NT2/D1 (cell line): ENCODE measurements around the gene SREBF1.

Source experiments
- DNase-seq: peaks from one replicate; pipeline ENCODE4 v3.0.0-alpha.2; 2011; ENCODE audit warnings: low read depth, low spot score
- H3K27me3 ChIP-seq: 2 replicates; pipeline ENCODE4 v1.6.0; 2011; ENCODE audit warnings: mild to moderate bottlenecking; ENCODE audit not compliant: insufficient read length, insufficient read depth
- H3K36me3 ChIP-seq: 2 replicates; pipeline ENCODE4 v1.6.1; 2011; ENCODE audit warnings: mild to moderate bottlenecking, low read length, mixed read lengths; ENCODE audit not compliant: insufficient read depth, insufficient read length
- H3K4me1 ChIP-seq: 2 replicates; pipeline ENCODE4 v1.5.1; 2011; ENCODE audit not compliant: insufficient read depth, insufficient read length
- H3K4me3 ChIP-seq: 2 replicates; pipeline ENCODE4 v1.5.1; 2011; ENCODE audit warnings: low read depth; ENCODE audit not compliant: insufficient read length
- H3K9ac ChIP-seq: 2 replicates; pipeline ENCODE4 v1.6.0; 2011; ENCODE audit warnings: low read depth; ENCODE audit not compliant: insufficient read length
- H3K9me3 ChIP-seq: 2 replicates; pipeline ENCODE4 v1.5.1; 2011; ENCODE audit warnings: mild to moderate bottlenecking, low read length; ENCODE audit not compliant: insufficient read depth
- SUZ12 ChIP-seq: IDR thresholded peaks from 2 replicates; pipeline ENCODE4 v1.6.1; 2011; ENCODE audit not compliant: insufficient read length, insufficient read depth; ENCODE audit errors: extremely low read depth
- YY1 ChIP-seq: IDR thresholded peaks from 2 replicates; pipeline ENCODE4 v1.6.1; 2011; ENCODE audit not compliant: insufficient read length, insufficient read depth
- ZNF274 ChIP-seq: IDR thresholded peaks from 2 replicates; pipeline ENCODE4 v1.6.1; 2011; ENCODE audit warnings: mild to moderate bottlenecking, low read depth, low read length

SREBF1 gene

DNA sequence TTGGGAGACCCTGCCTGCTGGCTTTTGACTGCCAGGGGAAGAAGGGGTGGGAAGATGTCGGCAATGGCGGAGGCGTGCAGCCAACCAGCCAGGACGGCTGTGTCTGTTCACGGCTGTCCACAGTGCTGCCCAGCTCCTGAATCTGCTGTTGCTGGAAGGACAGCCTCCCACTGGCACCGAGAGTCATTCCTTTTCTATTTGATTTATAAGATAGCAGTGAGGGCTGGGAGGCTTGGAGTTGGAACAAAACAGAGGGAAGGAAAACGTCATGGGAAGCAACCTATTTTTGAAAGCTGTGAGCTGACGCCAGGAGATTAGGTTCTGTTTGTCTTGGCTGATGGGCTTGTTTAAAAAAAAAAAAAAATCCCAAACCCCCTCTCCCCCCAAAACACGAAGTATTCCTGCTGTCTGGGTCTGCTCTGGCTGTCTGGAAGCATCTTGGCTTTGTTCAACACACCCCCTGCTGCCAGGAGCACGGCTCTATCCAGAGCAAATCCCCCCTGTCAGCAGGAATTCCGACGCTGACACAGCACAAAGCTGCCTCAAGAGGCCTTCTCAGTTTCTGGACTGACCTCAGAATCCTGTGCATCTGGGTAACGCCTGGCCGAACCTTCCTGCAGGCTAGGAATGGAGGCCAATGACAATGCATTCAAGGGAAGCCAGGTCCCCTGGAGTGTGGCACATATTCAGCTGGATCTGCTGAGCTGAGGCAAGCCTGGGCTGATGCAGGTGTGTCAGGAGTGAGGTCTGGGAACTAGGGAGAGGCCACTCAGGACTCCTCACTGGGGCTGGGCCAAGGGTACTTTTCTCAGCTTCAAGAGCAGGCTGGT, 41.0 kb upstream of the SREBF1 start:
- Histone ChIP-seq H3K4me3 (no peak overlapping the region), H3K4me1 (peaks cover 21% of the 10 kb centered on the region), H3K9me3 (no peaks in the 10 kb centered on the region), H3K9ac (peak overlapping the region; percentile 47), H3K27me3 (peaks cover 4% of the 10 kb centered on the region), H3K36me3 (peaks cover 22% of the 10 kb centered on the region)
- TF ChIP-seq YY1, result no peak
- TF ChIP-seq ZNF274, result no peak
- TF ChIP-seq SUZ12, result no peak
- peak; percentile 68 for DNase-seq

DNA sequence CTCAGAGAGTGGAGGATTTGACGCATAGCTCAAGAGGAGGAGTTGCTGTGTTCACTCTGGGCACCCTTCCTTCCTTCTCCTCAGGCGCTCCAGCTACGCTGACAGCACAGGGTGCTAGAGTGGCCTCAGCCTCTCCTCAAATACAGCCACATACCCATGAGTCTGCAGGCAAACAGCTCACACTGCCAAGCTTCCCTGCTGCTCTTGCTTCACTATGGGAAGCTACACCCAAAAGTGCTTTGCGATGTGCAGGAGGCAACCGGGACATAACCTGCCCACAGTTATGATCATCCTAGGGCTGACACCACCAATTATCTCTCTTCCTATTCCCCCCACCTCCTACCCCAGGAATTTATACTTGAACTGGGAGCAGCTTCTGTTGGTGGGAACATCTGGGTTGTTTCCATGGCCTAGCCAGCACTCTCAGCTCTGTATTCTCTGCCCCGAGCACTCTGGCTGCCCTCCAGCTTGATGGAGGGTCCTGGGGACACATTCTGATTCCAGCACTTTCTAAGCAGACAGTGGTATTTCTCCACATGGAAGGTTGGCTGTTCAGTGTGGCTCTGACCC, 40.3 kb upstream of the SREBF1 start:
- Histone ChIP-seq H3K36me3 (peaks cover 20% of the 10 kb centered on the region), H3K4me3 (no peak overlapping the region), H3K27me3 (peaks cover 4% of the 10 kb centered on the region), H3K9me3 (no peaks in the 10 kb centered on the region), H3K4me1 (peaks cover 19% of the 10 kb centered on the region), H3K9ac (peak overlapping the region; percentile 47)
- no peak for TF ChIP-seq SUZ12
- no peak for TF ChIP-seq YY1
- no peak for TF ChIP-seq ZNF274
- no peak for DNase-seq

DNA sequence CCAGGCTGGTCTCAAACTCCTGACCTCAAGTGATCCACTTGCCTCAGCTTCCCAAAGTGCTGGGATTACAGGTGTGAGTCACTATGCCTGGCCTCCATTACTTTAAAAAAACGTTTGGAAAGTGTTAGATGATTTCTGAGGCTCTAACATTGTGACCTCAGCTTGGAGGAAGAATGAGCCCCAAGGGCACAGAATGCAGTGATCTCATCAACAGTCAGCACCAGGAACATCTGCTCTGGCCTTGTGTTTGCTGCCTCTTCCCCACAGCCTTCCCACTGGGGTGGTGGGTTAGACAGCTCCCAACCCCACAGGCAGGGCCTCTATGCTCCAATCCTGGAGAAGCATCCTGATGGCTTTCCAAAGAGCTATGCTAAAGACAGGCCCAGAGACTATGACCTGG, 37.7 kb upstream of the SREBF1 start:
- Histone ChIP-seq H3K27me3 (no peaks in the 10 kb centered on the region), H3K36me3 (peaks cover 5% of the 10 kb centered on the region), H3K9ac (no peak overlapping the region), H3K4me3 (no peak overlapping the region), H3K9me3 (no peaks in the 10 kb centered on the region), H3K4me1 (peaks cover 12% of the 10 kb centered on the region)
- DNase-seq, result no peak
- TF ChIP-seq SUZ12 (no peak), ZNF274 (no peak), YY1 (no peak)

DNA sequence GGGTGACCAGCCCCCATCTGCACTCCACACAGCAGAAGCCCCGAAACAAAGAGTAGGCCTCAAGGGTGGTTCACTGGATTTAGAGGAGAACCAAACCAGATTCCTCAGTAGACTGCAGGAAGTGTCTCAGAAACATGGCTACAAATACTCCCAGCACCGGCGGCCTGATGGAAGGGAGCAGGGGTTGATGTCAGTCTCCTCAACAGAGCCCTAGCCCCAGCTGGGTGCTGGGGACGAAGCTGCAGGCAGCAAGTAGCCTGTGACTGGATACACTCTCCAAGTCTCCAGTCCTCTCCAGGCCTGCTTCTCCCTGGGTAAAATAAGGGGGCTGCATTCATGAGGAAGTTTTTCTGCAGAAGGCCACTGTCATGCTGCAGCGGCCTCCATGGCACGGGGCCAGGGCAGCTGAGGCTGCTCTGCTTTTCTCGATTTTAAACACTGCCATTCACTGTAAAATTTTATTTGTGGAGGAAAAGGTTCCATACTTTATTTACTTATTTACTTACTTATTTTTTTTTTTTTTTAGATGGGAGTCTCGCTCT, 36.7 kb upstream of the SREBF1 start:
- DNase-seq, result no peak
- Histone ChIP-seq H3K4me3 (no peak overlapping the region), H3K9ac (no peak overlapping the region), H3K9me3 (no peaks in the 10 kb centered on the region), H3K4me1 (peaks cover 12% of the 10 kb centered on the region), H3K36me3 (peaks cover 3% of the 10 kb centered on the region), H3K27me3 (no peaks in the 10 kb centered on the region)
- TF ChIP-seq ZNF274 (no peak), SUZ12 (no peak), YY1 (no peak)

DNA sequence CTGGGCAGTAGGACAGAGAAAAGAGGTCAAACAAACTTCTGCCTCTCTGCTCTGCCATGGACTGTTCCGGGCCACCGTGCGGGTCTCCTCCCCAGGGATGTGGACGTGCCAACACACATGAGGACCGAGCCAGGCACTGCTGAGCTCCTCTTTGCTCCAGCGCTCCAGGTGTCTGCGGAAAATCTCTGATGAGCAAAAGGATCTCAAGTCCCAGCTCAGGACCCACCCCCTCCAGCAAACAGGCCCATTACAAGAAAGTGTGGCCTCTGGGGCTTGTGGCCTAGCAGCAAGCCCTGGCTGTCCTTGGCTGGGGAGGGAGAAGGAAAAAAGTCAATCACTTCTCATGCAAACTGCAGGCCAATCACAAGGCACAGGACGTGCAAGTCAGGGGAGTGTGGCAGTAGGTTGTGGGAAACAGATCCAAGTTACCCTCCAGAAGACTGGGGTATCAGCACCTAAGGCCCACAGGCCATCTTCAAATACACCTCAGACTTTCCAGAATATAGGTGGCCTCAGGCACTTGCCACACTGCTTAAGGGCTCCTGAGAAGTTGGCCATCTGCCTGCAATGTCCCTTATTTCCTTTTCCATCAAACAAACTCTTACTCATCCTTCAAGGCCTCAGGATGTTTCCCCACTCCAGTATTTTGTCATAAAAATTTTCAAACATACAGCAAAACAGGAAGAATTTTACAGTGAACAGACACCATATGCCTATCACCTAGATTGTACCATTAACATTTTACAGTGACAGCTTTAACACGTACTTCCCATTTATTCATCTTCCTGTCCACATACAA, 36.0 kb upstream of the SREBF1 start:
- no peak for DNase-seq
- no peak overlapping the region for H3K9ac ChIP-seq
- no peaks in the 10 kb centered on the region for H3K9me3 ChIP-seq
- H3K4me3 ChIP-seq, result no peak overlapping the region
- no peaks in the 10 kb centered on the region for H3K27me3 ChIP-seq
- TF ChIP-seq ZNF274 (no peak), SUZ12 (no peak), YY1 (no peak)
- H3K36me3 ChIP-seq, result peaks cover 4% of the 10 kb centered on the region
- peaks cover 14% of the 10 kb centered on the region for H3K4me1 ChIP-seq

DNA sequence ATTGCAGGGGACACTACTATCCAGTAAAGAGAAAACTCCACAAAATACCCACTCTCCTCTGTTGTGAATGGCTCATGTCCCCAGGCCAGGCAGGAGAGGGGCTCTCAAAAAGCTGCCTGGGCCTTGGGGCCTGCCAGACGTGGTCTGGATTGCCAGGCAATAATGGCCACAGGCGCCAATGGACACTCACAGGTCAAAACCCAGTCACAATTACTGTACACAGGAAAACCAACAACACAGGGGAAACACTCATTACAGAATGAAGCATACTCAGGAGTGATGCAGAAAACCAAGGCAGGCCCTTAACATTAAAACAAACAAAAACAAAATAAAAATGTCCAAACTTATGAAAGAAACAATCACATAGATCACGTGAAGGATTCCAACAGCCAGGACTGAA, 35.1 kb upstream of the SREBF1 start:
- no peak for DNase-seq
- no peaks in the 10 kb centered on the region for H3K9me3 ChIP-seq
- no peaks in the 10 kb centered on the region for H3K27me3 ChIP-seq
- H3K4me1 ChIP-seq, result peaks cover 12% of the 10 kb centered on the region
- H3K9ac ChIP-seq, result no peak overlapping the region
- H3K36me3 ChIP-seq, result peaks cover 4% of the 10 kb centered on the region
- no peak overlapping the region for H3K4me3 ChIP-seq
- TF ChIP-seq ZNF274 (no peak), YY1 (no peak), SUZ12 (no peak)
